Measurements from ENCODE around the gene GSG1L.

Gene GSG1L

GRCh38 chr16:27784351-27785306, 278.9 kb downstream of the GSG1L start:
- no peak for DNase-seq

GRCh38 chr16:27781981-27782880, 281.3 kb downstream of the GSG1L start:
- DNase-seq: no peak

- DNase-seq: no peak
Measured at GRCh38 chr16:27781195-27781524, 282.4 kb downstream of the GSG1L start.

- no peak for DNase-seq
Measured at GRCh38 chr16:27780468-27781194, 282.9 kb downstream of the GSG1L start.

GRCh38 chr16:27779641-27780164, 283.8 kb downstream of the GSG1L start:
- no peak for DNase-seq

- no peak for DNase-seq
Measured at GRCh38 chr16:27778926-27779570, 284.5 kb downstream of the GSG1L start.

- no peak for DNase-seq
Measured at GRCh38 chr16:27778171-27778925, 285.2 kb downstream of the GSG1L start.

GRCh38 chr16:27777527-27777926, 286.0 kb downstream of the GSG1L start:
- no peak for DNase-seq

- DNase-seq: no peak
Measured at GRCh38 chr16:27776556-27777225, 286.8 kb downstream of the GSG1L start.

- DNase-seq: no peak
Measured at GRCh38 chr16:27775254-27775653, 288.3 kb downstream of the GSG1L start.

GRCh38 chr16:27774779-27775178, 288.7 kb downstream of the GSG1L start:
- DNase-seq: no peak

GRCh38 chr16:27773344-27773743, 290.2 kb downstream of the GSG1L start:
- DNase-seq: no peak

GRCh38 chr16:27772093-27772825, 291.3 kb downstream of the GSG1L start:
- DNase-seq: no peak

- no peak for DNase-seq
Measured at GRCh38 chr16:27771201-27771910, 292.2 kb downstream of the GSG1L start.

GRCh38 chr16:27770271-27771196, 293.0 kb downstream of the GSG1L start:
- no peak for DNase-seq

GRCh38 chr16:27769561-27770255, 293.8 kb downstream of the GSG1L start:
- no peak for DNase-seq

GRCh38 chr16:27768651-27769272, 294.8 kb downstream of the GSG1L start:
- DNase-seq: no peak

Data from T1000 (cell line).